ENCODE measurements around the gene PTPRD.

DNA sequence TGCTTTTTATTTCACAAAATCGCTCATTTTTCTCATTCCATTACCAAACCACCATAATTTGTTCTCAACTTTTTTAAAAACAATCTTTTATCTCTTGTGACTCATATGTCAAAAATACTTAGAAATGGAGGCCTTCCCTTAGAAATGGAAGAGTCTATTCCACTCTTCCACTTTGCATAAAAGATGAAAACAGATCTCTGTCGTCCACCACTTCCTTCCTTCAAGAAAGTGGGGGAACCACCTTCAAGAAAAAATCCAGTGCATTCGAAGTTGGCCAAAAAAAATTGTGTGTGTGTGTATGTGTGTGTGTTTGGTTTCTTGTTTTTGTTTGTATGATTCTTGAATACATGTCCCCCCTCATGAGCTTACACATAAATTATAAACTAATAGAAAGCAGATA is 2184.4 kb downstream of the PTPRD start:
- TF ChIP-seq, protein P1, sequence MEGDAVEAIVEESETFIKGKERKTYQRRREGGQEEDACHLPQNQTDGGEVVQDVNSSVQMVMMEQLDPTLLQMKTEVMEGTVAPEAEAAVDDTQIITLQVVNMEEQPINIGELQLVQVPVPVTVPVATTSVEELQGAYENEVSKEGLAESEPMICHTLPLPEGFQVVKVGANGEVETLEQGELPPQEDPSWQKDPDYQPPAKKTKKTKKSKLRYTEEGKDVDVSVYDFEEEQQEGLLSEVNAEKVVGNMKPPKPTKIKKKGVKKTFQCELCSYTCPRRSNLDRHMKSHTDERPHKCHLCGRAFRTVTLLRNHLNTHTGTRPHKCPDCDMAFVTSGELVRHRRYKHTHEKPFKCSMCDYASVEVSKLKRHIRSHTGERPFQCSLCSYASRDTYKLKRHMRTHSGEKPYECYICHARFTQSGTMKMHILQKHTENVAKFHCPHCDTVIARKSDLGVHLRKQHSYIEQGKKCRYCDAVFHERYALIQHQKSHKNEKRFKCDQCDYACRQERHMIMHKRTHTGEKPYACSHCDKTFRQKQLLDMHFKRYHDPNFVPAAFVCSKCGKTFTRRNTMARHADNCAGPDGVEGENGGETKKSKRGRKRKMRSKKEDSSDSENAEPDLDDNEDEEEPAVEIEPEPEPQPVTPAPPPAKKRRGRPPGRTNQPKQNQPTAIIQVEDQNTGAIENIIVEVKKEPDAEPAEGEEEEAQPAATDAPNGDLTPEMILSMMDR (IDR thresholded peaks at IDR 0.05): no peak
- TF ChIP-seq EZH2phosphoT487 (IDR thresholded peaks at IDR 0.05): no peak

All from neural progenitor cell (in vitro differentiated cells).